SK-N-MC (cell line): ENCODE measurements around the gene NOX5.

Source experiments
- DNase-seq: peaks from one replicate; pipeline ENCODE4 v3.0.0-alpha.2; 2011; ENCODE audit warnings: low read depth, low spot score
- H3K27ac ChIP-seq: fragments of 200-600 bp; sonication (generic); 2 replicates; pipeline ENCODE4 v1.5.1; 2016; ENCODE audit warnings: mixed run types
- H3K36me3 ChIP-seq: fragments of 200-600 bp; sonication (generic); 2 replicates; pipeline ENCODE4 v1.6.1; 2017; ENCODE audit warnings: antibody characterized with exemption, low read length, mixed read lengths; ENCODE audit not compliant: insufficient read depth
- H3K4me3 ChIP-seq: fragments of 200-600 bp; sonication (generic); 2 replicates; pipeline ENCODE4 v1.5.1; 2016
- H3K9ac ChIP-seq: fragments of 200-600 bp; sonication (generic); 2 replicates; pipeline ENCODE4 v1.8.0; 2017; ENCODE audit warnings: mixed run types, mixed read lengths; ENCODE audit not compliant: insufficient read length
- H3K9me3 ChIP-seq: fragments of 200-600 bp; sonication (generic); 2 replicates; pipeline ENCODE4 v1.6.1; 2017; ENCODE audit warnings: low read depth, mild to moderate bottlenecking, antibody characterized with exemption, low read length, moderate library complexity, mixed read lengths
- EZH2 ChIP-seq: fragments of 200-600 bp; sonication (generic); IDR thresholded peaks from one replicate; pipeline ENCODE4 v1.6.1; 2017; ENCODE audit warnings: antibody characterized with exemption
- FOXP2 ChIP-seq: optimal IDR thresholded peaks from 2 replicates; pipeline ENCODE3; 2011; ENCODE audit warnings: mild to moderate bottlenecking, moderate library complexity; ENCODE audit not compliant: insufficient read depth; ENCODE audit errors: extremely low read length, control extremely low read depth
- POLR2AphosphoS5 ChIP-seq: IDR thresholded peaks from 2 replicates; pipeline ENCODE4 v1.6.1; 2012; ENCODE audit warnings: mild to moderate bottlenecking, low read depth, low read length, borderline replicate concordance

The NOX5 gene

GRCh38 chr15:69096196-69096595 lies 81.7 kb downstream of the NOX5 start:
- H3K9me3 ChIP-seq, result no peaks in the 10 kb centered on the region
- no peaks in the 10 kb centered on the region for H3K36me3 ChIP-seq
- no peak for DNase-seq
- no peak overlapping the region for H3K4me3 ChIP-seq
- no peak for TF ChIP-seq POLR2AphosphoS5
- TF ChIP-seq FOXP2, result no peak
- TF ChIP-seq EZH2, result no peak
- H3K27ac ChIP-seq, result no peak overlapping the region
- no peak overlapping the region for H3K9ac ChIP-seq

GRCh38 chr15:69096626-69097025 lies 82.1 kb downstream of the NOX5 start:
- H3K9ac ChIP-seq, result no peak overlapping the region
- TF ChIP-seq POLR2AphosphoS5 (no peak), FOXP2 (no peak), EZH2 (no peak)
- H3K27ac ChIP-seq, result no peak overlapping the region
- H3K36me3 ChIP-seq, result no peaks in the 10 kb centered on the region
- no peak for DNase-seq
- no peak overlapping the region for H3K4me3 ChIP-seq
- H3K9me3 ChIP-seq, result no peaks in the 10 kb centered on the region

DNA sequence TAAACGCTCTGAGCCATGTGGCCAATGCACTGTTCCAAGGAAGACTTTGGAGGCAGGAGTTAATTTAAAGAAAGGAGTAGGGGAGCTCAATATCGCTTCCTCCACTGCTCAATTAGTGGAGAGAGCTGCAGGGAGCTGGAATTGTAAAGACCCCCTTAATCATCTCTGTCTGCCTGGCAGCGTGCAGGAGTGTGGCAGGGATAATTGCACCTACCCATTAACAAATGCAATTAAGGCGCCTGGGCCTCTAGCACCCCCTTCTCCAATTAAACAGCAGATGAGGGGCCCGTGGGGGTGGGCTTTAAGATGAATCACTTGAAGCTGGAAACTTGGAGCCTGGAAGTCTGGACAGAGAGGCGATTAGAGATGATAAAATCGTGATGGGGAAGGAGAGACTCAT lies 84.3 kb downstream of the NOX5 start:
- no peak overlapping the region for H3K4me3 ChIP-seq
- no peak for DNase-seq
- no peak overlapping the region for H3K9ac ChIP-seq
- H3K36me3 ChIP-seq, result no peaks in the 10 kb centered on the region
- TF ChIP-seq POLR2AphosphoS5 (no peak), FOXP2 (no peak), EZH2 (no peak)
- no peaks in the 10 kb centered on the region for H3K9me3 ChIP-seq
- H3K27ac ChIP-seq, result no peak overlapping the region

DNA sequence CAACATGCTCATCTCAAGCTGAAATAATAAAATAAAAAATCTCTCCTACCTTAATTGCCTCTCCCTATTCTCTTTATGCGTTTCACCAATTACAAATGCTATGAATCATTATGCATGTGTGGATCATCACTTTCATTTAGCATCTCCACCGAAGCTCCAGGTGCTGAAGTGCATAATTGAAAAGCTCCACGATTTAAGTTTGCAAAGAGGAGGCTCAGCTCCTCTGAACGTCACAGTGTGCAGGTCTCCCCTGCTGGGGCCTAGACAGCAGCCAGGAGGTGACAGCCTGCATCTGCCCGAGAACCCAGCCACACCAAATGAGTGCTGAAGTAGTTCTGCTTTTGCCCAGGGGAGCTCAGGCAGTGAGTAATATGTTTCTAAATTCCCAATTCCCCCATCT lies 85.4 kb downstream of the NOX5 start:
- H3K4me3 ChIP-seq, result no peak overlapping the region
- no peaks in the 10 kb centered on the region for H3K36me3 ChIP-seq
- TF ChIP-seq FOXP2 (no peak), EZH2 (no peak), POLR2AphosphoS5 (no peak)
- no peak overlapping the region for H3K27ac ChIP-seq
- H3K9ac ChIP-seq, result no peak overlapping the region
- no peak for DNase-seq
- H3K9me3 ChIP-seq, result no peaks in the 10 kb centered on the region

DNA sequence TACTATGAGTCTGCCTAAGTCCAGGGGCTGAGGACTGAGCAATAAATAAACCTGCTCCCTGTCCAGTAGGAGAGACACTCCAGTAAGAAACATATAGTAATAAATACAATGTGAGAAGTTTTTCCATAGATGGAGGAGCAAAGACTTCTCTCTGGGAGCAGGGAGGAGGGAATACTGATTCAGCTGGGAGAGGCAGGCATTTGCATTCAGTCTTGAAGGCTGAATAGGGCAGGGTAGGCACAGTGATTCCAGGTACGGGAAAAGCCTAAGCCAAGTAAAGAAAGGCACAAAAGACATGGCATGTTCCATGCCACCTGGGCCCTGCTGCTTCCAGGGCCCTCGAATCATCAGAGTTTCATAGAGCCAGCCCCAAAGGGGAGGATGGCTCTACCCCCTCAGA lies 86.3 kb downstream of the NOX5 start:
- no peaks in the 10 kb centered on the region for H3K36me3 ChIP-seq
- no peaks in the 10 kb centered on the region for H3K9me3 ChIP-seq
- H3K9ac ChIP-seq, result no peak overlapping the region
- DNase-seq, result no peak
- H3K4me3 ChIP-seq, result no peak overlapping the region
- no peak for TF ChIP-seq FOXP2
- no peak for TF ChIP-seq POLR2AphosphoS5
- TF ChIP-seq EZH2, result no peak
- no peak overlapping the region for H3K27ac ChIP-seq

DNA sequence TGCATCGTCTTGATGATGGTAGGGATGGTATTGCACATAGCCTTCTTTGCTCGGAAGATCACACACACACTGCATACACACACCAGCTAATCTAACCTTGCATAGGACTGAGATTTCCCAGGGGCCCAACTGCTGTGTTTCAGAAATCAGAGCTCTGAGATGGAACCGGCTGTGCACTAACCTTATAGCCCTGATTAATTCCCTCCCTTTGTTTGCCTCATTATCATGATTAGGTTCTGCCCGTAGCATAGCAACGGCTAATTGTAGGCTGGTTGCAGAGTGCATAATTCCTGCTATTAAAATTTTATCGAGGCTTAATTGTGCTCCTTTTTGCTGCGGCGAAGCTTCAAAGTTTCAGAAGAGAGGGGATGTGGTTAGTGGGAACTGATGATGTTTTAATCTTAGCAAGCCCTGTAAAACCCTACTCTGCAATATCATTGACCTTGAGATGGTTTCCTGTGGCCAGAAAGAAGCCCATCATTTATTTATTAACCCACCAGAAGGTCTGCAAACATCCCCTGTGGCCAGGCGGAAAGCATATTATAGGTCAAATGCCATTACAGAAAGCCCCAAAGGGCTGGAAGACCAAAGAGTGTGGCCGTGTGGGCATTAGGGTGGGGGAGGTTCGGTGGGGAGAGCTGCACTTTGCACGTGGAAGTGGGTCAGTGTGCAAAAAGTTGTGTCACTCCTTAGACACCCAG lies 89.7 kb downstream of the NOX5 start:
- no peak for DNase-seq
- H3K27ac ChIP-seq, result no peak overlapping the region
- H3K9me3 ChIP-seq, result no peaks in the 10 kb centered on the region
- H3K36me3 ChIP-seq, result no peaks in the 10 kb centered on the region
- TF ChIP-seq FOXP2 (no peak), POLR2AphosphoS5 (no peak), EZH2 (no peak)
- H3K9ac ChIP-seq, result no peak overlapping the region
- H3K4me3 ChIP-seq, result no peak overlapping the region

- DNase-seq, result no peak
- Histone ChIP-seq H3K4me3 (no peak overlapping the region), H3K9me3 (no peaks in the 10 kb centered on the region), H3K9ac (no peak overlapping the region), H3K36me3 (no peaks in the 10 kb centered on the region), H3K27ac (no peak overlapping the region)
- TF ChIP-seq EZH2 (no peak), FOXP2 (no peak), POLR2AphosphoS5 (no peak)
Measured at GRCh38 chr15:69105451-69105985, 91.0 kb downstream of the NOX5 start.

- DNase-seq, result no peak
- Histone ChIP-seq H3K9me3 (no peaks in the 10 kb centered on the region), H3K36me3 (no peaks in the 10 kb centered on the region), H3K27ac (no peak overlapping the region), H3K4me3 (no peak overlapping the region), H3K9ac (no peak overlapping the region)
- TF ChIP-seq FOXP2, result no peak
Measured at GRCh38 chr15:69107025-69107620, 92.6 kb downstream of the NOX5 start.
